Kidney tubule cell (primary cell): ENCODE measurements around the gene DENND10.
"Not testable (repeated sequence)": the region's sequence is repeated elsewhere in the genome, so short reads cannot be mapped to it uniquely, and the experiment has no call there.

Source experiments
- DNase-seq: peaks from one replicate; pipeline ENCODE4 v3.0.0-alpha.2; 2018; ENCODE audit warnings: low spot score

The DENND10 gene

DNA sequence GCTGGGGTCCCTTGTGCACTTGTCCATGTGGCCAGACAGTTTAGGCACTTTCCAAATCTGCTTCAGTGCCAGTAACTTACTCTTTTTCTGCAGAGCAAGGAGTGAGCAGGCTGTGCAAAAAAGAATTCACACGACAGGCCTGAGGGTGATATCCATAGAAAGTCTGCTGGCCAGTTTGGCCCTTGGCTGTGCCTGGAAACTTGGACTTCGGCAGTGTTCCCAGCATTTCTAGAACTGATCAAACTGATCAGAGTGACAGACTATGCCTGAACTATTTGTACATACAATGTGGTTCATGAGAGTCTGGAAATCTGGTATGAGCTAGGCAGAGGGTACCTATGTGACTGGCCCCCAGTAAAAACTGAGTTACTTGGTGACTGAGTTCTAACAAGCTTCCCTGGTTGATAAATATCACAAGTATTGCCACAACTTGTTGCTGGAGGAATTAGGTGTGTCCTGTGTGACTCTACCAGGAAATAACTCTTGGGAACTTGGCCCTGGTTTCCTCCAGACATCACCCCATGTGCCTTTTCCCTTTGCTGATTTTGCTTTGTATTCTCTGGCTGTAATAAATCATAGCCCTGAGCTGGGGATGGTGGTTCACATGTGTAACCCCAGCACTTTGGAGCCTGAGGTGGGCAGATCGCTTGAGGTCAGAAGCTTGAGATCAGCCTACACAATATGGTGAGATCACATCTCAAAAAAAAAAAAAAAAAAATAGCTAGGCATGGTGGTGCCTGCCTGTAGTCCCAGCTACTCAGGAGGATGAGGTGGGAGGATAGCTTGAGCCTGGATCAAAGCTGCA lies 3.3 kb upstream of the DENND10 start:
- DNase-seq, result peak; percentile 58

DNA sequence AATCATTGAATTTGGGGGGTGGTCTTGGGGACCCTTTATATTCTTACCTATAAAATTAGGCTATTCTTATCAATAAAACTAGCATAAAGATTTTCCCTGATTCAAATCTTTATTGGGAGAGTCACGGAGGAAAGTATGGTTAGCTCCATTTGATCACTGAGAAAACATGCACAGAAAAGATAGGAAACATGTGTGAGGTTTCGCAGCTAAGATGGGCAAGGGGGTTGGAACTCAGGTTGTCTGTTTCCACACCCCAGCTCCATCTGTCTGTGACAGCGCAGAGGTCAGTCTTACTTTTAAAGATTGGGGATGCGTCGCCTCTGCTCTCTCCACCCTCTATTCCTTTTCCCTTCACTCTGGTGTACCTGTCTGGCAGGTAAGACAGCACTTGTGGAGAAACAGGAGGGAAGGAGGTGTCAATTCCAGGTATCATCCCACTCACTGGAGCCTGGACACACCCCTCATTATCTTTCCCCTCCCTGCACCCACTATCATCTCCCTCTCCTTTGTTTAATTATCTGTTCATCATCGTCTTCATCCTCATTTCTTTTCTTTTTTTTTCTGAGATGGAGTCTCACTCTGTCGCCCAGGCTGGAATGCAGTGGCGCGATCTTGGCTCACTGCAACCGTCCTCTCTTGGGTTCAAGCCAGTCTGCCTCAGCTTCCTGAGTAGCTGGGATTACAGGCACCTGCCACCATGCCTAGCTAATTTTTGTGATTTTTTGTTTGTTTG lies 2.4 kb upstream of the DENND10 start:
- DNase-seq, result no peak

DNA sequence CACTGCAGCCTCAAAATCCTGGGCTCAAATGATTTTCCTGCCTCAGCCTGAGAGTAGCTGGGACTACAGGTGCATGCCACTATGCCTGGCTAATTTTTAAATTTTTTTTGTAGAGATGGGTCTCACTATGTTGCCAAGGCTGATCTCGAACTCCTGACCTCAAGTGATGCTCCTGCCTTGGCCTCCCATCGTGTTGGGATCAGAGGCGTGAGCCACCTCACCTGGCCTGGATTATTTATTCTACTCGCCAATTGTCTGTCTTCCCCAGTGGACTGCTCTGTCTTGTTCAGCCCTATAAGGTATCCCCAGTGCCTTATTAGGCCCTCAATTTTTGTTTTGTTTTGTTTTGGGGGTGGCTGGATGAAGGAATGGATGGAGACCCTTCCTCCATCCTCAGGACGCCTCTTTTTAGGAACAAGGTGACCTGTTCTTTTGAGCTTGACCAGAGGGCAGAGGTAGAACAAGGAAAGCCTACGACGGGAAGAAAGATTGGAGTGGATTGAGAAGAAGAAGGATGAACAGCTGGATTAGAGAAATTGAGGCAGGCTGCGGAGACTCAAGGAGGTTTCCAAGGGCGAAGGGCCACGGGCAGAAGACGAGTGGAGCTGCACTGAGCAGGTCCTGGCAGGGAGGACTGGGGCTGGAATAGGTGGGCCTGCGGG lies 541 bp upstream of the DENND10 start:
- no peak for DNase-seq

DNA sequence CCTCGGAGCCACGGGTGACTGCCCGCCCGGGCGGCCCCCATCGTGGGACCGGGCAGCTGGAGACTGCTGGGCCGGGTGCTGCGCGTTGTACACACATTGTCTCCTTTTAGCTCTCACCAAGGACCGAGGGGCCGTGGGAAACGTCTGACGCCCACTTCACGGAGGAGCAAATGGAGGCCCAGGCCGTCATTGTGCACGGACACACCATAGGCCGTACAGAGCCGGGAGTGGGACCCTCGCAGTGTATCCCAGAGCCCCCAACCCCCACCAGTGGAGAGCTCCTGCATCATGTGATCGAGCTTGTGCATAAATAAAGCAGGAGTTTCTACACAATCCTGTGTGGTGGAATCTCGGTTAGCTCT lies 722 bp downstream of the DENND10 start:
- DNase-seq, result peak; percentile 17

DNA sequence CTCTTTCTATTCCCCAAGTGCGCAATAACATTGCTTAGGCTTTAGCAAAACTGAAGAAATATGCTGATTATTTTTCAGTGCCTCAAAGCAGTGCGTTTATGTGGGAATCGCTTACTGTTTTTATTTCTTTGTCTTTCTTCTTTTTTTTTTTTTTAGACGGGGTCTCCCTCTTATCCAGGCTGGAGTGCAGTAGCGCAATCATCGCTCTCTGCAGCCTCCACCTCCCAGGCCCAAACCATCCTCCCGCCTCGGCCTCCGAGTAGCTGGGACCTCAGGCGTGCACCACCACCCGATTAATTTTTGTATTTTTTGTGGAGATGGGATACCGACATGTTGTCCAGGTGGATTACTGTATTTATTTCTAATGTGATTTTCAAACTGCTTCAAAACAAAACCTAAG lies 1.2 kb downstream of the DENND10 start:
- no peak for DNase-seq

DNA sequence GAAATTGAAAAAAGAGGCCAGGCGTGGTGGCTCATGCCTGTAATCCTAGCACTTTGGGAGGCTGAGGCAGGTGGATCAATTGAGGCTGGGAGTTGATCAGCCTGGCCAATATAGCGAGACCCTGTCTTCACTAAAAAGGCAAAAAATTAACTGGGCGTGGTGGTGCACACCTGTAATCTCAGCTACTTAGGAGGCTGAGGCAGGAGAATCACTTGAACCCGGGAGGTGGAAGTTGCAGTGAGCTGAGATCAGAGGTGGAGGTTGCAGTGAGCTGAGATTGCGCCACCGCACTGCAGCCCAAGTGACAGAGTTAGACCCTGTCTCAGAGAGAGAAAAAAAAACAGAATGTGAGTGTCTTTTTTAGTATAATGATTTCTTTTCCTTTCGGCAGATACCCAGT lies 2.0 kb downstream of the DENND10 start:
- not testable (repeated sequence) for DNase-seq

DNA sequence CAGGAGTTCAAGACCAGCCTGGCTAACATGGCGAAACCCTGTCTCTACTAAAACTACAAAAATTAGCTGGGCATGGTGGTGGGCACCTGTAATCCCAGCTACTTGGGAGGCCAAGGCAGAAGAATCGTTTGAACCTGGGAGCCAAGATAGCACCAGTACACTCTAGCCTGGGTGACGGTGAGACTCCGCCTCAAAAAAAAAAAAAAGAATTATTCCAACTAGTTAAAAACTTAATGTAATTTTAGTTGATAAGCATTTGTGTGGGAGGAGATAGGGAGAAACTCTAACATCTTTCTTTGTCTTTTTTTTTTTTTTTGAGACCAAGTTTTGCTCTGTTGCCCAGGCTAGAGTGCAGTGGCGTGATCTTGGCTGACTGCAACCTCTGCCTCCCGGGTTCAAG lies 3.2 kb downstream of the DENND10 start:
- not testable (repeated sequence) for DNase-seq

DNA sequence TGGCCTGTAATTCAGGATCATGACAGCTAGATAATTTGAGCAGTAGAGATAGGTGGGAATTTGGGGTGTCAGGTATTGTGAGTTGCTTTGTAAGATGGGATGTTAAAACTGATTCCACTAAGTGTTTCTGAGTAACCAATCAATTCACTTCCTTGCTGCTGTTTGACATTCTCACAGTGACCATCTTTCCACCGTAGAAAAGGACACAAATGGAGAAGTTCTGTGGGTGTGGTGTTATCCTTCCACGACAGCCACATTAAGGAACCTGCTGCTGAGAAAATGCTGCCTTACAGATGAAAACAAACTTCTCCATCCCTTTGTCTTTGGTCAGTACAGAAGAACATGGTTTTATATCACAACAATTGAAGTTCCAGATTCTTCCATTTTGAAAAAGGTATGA lies 3.9 kb downstream of the DENND10 start:
- DNase-seq, result not testable (repeated sequence)

DNA sequence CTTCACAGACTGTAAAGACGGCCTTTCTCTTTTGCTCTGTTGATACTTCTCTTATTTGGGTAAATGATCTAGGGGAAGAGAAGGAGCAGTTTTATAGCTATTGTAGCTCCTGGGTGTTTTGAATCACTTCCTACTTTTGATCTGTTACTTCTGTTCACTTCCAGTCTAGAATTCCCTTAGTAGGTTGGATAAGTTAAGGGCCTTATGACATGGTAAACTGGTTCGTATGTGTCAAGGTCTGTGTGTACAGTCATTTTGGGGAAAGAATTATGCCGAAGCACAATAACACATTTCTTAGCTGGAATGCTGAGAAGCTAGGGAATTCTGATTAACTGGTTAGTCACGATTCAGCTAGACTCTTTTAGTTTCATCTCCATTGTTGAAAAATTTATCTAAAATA lies 8.1 kb downstream of the DENND10 start:
- no peak for DNase-seq

DNA sequence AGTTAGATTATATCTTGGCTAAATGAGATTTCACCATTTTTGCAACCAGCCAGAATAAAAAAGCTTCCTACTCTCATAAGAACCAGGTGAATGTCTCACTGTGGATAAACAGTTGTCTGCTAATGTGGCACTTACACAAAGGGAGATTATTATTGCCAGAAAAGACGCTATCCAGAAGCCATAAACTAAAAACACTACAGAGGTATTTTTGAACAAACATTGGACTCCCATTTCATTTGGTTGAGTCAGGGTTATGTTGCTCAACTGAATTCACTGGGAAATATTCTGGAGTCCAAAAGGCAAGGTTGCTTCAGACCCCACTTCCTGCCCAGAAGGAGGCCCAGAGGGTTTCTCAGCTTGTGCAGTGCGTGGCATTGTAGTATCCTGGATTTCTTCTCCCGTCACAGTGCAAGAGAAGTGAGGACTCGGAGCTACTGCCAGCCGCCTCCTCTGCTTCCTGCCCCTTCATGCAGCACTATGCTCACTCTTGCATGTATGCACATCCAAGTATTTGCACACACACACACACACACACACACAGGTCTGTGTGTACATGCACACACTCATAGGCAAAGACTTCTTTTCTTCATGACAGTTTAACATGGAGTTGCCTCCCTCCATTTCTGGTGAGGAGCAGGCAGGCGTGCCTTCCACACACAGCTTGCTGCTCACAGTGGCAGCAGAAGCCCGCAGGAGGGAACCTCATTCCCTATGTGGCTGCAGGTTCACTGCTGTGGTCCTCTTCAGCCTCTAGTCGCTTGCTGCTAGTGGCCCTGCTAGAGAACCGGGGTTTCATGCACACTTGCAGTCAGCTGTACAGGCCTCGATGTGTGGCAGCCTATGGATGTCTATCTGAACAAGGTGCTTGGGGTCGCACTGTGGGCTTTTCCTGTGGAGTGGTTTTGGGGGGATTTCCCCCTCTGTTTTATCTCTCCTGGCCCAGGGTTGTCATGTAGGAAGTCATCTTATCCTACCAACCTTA lies 10.1 kb downstream of the DENND10 start:
- DNase-seq, result no peak

DNA sequence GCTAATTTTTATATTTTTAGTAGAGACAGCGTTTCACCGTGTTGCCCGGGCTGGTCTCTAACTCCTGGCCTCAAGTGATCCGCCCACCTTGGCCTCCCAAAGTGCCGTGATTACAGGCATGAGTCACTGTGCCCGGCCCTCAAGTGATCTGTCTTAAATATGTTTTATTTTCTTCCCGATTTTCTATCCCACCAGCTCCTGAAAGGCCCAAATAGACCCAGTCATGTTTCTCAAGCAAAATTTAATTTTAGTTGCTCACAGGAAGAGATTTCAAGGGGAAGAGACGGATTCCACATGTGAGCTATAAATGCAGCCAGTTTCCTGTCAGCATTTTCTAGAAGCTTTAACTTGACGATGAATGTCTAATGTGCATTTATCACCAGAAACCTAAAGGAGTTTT lies 12.0 kb downstream of the DENND10 start:
- no peak for DNase-seq

DNA sequence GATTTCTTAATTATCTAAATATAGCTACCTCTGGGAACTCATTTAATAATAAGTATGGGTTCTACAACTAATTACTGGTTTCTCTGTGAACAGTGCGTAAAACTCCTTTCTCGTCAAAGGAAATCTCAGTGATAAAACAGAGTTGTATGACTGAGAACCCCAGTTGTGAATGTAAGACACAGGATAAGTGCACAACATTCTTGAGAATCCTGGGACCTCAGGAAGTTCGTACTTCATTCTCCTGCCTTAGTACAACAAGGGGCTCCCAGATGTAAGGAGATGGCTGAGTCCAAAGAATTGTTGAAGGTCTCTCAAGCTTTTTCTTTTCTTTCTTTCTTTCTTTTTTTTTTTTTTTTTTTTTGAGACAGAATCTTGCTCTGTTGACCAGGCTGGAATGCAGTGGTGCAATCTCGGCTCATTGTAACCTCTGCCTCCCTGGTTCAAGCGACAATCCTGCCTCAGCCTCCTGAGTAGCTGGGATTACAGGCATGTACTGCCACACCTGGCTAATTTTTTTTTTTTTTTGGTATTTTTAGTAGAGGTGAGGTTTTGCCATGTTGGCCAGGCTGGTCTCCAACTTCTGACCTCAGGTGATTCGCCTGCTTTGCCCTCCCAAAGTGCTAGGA lies 12.5 kb downstream of the DENND10 start:
- no peak for DNase-seq

DNA sequence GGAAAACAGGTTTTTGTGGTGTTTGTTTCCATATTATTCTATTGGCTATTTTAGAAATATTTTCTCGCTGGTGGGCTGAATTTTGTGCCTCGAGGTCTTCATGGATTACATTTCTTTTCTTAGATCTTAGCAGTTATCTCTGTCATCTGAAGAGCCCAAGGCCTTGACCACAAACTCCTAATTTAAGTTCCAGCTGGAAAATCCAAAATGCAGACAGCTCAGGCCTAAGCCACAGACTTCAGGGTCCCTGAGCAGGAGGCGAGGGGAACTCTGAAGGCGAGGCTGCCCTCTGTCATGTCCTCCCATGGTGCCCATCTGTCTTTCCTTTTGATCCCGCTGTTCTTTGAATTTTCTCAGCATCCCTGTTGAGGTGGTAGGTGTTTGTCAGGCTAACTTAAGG lies 14.3 kb downstream of the DENND10 start:
- no peak for DNase-seq

DNA sequence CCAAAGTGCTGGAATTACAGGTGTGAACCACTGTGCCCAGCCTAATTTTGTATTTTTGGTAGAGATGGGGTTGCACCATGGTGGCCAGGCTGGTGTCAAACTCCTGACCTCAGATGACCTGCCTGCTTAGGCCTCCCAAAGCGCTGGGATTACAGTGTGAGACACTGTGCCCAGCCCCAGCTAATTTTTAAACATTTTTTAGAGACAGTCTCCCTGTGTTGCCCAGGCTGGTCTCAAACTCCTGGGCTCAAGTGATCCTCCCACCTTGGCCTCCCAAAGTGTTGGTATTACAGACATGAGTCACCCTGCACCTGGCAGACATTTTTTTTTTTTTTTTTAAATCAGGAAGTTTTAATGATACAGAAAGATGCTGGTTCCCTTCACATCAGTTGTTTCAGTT lies 15.5 kb downstream of the DENND10 start:
- DNase-seq, result no peak

DNA sequence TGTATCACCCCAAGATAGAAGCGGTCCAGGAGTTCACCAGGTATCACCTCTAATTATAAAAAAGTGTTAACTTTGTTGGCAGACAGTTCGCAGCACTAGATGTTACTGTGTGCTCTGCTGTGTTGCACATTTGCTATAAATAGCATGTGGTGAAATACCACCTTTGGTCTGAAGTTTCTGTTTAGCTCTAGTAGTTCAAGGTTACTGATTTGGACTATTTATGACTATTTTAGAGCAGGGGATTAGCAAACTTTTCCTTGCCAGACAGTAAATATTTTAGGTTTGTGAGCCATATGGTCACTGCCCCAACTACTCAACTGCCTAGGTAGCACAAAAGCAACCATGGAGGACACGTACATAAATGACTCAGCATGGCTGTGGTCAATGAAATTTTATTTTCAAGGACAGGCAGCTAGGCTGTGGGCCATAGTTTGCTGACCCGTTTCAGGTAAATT lies 16.5 kb downstream of the DENND10 start:
- DNase-seq, result peak; percentile 58

DNA sequence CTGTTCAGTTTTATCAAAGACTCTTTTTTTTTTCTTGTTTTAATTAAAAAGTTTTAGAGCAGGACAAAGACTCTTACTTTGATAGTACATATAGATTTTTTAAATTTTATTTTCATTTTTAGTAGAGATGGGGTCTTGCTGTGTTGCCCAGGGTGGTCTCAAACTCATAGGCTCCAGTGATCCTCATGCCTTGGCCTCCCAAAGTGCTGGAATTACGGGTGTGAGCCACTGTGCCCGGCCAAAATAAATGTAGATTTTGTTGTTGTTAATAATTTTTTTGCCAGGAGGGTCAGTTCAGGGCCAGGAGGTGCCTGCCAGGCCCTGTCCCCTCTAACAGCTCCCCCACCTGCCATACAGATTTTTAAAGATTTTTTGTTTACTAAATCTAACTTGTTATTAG lies 17.0 kb downstream of the DENND10 start:
- DNase-seq, result no peak

DNA sequence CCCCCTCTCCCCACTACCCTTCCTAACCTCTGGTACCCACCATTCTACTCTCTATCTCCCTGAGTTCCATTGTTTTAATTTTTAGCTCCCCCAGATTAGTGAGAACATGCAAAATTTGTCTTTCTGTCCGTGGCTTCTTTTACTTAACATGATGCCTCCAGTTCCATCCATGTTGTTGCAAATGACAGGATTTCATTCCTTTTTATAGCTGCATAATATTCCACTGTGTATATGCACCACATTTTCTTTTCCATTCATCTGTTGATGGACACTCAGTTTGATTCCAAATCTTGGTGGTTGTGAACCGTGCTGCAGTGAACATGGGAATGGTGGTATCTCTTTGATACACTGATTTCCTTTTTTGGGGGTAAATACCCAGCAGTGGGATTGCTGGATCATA lies 22.0 kb downstream of the DENND10 start:
- DNase-seq, result no peak

DNA sequence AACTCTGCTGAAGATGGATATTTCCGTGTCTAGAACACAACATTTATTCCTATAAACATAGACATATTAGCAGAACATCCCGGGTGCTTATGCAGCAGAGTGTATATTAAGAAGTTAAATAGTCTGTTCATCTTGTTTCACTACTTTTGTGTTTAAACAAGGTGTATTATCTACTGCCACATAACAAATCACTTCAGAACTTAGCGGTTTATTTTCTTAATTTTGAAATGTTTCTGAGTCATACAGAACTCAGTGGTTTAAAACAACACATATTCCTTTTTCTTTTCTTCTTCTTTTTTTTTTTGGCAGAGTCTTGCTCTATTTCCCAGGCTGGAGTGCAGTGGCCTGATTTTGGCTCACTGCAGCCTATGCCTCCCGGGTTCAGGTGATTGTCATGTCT lies 25.8 kb downstream of the DENND10 start:
- DNase-seq, result no peak

DNA sequence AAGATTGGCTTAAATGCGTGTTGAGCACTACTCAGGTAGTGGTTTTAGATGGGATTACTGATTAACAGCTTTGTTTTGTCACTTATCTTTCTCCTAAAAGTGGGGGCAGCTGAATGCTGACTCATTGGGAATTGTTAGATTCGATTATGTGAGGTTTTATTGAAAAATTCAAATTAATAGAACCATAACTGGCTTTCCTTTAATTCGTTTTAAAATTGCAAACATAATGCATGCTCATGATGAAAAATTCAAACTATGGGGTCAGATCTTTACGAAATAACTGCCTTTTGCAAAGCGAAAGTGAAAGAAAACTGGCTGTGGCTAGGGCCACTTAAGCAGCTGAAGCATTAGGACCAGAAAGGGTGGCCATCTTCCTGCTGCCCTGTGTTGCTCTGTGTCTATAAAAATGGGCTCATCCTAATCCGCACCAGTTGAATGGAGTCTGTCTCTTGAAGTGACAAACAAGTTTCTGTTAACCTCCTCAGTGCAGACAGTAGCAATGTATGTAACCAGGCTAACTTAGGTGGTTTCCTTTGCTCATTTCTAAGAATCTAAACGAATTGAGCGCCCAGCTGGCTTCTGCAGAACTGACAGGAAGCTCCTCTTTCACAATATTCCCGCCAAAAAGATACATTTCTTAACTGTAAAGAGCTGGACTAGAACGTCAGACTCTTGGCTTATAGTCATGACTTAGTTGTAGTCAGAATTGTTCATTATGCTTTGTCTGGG lies 27.8 kb downstream of the DENND10 start:
- peak; percentile 49 for DNase-seq

DNA sequence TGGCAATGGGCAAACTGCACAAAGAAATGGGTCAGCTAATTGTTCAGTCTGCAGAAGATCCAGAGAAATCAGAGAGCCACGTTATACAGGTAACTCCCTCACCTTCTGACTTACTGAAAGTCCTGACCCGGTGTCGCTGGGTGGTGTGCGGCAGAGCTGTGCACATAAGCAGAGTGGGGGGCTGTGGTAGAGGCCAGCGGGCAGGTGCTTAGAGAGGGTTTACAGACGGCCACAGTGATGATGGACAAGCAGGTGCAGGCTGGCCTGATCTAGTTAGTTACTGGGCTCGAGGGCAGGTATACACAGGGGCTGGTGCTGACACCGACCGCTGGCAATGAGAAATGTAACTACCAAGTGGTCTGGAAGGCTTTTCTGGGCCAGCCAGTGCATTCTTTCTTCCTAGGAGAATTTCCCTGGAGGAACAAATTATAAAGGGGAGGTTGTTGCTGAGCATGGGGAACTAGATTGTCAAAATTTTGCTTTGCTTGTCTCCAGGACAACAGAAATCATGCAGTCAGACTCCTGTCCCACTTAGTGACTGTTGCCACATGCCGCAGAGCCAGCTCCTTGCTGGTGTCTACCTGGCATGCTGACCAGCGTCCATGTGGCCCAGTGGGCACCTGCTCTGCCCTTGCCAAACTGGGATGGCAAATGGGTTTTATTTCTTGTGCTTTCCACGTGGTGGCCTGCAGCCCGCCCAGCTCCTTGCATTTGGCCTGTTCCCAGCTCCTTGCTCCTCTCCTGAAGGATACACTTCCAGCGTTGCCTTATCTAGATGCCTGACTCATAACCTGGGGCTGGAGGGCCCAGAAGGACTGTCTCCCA lies 28.8 kb downstream of the DENND10 start:
- no peak for DNase-seq
